HG03575 (cell line): ENCODE data around the gene DCUN1D3.

Experiments
- ATAC-seq: cut with Tn5 transposase; IDR thresholded peaks from one replicate; pipeline ENCODE4 v1.9.1; 2021; ENCODE audit not compliant: unreplicated experiment, insufficient number of reproducible peaks, low FRiP score; ENCODE audit errors: extremely low read depth

The DCUN1D3 gene

DNA sequence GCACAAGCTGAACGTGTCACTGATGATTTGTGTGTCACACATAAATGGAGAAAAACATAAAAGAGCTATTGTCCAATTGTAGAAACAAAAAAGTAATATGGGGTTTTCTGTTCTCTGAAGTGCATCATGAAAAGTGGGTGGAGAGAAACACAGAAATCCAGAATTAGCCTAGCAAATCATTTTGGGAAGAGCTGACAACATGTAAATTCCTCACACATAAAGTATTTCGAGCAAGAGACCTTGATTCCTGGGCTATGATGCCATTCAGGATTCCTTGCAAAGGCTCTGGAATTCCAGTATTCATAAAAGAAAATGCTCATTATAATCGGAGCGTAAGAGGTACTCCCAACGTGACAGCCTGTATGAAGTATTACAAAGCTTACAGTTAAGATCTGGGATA, 1.1 kb downstream of the DCUN1D3 start:
- no peak for ATAC-seq

DNA sequence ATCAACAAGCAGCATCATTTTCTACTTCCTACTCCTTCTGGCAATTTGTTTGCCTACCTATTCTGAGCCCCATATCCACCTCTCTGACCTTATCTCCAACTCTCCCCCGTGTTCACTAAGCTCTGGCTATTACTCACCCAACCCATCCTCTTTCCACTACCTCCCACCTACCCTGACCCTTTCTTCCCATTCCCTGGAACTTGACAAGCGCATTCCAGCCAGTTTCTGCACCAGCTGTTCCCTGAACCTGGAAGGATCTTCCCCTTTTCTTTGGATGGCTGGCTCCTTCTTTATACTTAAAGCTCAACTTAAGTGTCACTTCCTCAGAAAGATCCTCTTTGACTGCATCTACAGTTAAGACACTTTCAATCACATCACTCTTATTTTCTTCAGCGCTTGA, 2.2 kb downstream of the DCUN1D3 start:
- no peak for ATAC-seq

DNA sequence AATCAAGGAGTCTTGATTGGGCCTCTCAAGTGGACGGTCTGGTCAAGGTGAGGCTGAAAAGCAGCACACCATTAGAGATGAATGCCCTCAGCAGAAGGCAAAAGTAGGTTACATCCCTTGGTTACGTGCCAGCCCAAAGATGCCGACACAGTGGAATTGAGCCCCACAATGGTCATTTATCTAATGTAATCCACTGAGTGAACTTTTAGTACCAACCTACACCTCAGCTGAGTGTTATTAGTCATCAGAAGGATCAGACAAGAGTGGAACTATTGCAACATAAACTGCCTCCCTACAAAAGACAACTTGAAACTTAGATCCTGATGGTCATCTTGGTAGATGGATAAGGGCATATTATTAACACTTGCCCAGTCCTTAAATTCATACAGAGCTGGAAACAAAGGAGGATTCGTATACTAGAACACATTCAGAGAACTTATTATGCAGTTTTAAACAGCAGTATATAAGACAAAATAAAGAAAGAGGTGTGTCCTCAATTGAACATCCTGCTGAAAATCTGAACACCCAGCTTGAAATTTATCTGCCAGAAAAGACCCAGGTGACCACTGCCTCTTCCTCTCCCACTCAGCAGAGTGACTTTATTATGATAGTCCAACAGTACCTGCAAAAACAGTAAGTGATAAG, 2.8 kb downstream of the DCUN1D3 start:
- no peak for ATAC-seq

DNA sequence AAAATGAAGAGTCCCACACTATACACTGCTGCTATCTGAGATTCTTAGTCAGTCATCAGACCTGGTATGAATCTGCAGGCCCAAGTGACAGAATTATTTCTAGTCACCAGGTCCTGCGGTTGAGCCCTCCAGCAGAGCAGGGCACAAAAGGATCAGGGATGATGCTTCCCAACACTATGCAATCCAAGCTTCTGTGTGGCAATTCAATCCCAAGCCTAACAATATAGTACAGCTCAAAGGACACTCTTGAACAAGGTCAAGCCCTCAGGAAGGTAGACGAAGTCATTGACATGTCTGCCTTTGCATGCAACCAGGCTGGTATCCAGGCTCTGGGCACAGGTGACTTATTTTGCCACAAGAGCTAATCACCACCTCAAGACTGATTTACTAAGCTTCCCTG, 5.8 kb downstream of the DCUN1D3 start:
- no peak for ATAC-seq

DNA sequence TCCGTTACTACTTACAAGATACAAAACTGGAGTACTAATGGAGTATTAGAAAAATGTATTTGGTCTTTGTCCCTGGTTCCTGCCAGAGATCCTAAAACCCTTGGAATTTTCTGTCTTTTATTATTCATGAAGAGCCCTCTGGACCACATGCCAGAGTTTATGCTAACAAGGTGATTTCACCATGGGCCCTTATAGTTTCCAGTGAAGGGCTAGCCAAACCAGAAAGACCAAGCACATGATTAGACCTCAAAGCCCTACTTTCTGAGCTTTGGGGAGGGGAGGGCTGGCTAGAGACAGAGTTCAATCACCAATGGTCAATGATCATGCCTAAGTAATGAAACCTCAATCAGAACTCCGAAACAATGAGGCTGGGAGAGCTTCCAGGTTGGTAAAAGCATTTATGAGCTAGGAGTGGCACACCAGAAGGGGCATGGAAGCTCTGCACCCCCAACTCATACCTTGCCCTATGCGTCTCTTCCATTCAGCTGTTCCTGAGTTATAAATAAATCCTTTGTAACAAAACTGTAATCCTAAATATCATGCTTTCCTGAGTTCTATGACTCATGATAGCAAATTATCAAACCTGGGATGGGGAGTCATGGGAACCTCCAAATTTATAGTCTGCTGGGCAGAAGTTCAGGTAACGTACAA, 10.4 kb downstream of the DCUN1D3 start:
- no peak for ATAC-seq

DNA sequence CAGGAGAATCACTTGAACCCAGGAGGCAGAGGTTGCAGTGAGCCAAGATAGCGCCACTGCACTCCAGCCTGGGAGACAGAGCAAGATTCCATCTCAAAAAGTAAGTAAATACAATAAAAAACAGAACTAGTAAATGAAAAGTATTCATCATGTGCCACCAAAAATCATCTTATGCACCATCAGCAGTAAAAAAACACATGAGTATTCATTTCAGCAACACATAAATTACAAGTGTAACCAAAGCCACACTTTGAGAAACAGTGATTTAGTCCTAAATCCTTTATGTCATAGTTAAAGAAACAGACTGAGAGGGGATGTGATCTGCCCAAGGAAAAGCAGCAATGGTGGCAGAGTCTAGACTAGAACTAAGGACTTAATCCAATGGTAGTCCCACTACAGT, 13.0 kb downstream of the DCUN1D3 start:
- ATAC-seq: no peak

DNA sequence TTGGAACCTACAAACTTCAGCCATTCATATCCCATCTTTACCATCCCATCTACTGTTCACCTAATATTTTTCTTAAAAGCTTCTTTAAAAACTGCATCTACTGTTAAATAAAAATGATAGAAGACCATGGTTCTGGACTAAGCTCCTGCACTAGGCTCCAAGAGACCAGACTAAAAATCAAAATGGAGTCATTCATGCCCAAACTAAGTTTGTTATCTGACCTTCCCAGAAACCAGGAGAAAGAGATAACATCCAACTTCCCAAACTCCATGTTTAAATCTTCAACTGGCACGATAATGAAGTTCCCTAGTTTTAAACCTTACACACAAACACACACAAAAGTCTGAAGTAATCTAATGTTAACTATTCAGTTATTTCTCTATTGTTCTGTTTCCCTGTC, 13.8 kb downstream of the DCUN1D3 start:
- no peak for ATAC-seq

DNA sequence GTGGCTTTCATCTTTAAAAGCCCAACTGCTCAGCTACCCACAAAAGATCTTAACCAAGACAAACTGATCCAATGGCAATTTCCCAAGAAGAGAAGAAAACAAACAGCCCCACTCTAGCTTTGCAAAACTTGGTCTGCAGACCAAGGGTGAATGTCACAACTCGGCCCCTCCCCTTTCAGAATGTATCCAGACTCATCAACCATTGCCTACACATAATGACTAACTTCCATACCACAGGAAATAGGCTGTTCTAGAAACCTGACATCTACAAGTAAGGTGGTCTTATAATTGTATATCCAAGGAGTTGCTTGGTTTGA, 16.0 kb downstream of the DCUN1D3 start:
- no peak for ATAC-seq

DNA sequence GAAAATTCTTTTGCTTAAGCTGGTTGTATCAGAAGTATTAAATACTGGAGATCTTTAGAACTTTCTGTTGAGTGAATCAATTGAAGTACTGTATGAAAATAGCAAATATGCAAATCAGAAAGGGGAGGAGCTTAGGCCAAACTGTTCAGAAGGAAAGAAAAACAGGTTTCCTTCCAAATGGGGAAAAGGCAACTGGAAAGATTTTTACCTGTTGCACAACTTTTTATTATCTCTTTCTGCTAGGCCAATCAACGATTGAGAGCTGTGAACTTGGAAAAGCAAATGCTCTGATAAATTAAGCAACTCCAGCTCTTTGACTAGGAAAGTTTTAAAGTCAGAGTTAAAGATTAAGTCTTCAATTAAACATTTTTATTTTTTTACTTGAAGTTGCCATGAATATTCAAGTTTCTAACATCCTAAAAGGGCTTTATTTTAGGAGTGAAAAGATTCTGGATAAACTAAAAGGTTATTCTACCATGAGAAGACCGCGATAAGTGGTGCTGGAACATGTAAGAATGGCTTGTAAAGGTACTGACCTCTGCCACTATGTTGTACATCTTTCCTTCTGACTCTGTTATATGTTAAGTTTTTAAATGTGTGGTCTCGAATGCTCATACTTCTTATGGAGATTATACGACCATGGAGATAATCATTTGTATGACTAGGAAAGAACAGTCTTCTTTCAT, 16.5 kb downstream of the DCUN1D3 start:
- ATAC-seq: no peak

DNA sequence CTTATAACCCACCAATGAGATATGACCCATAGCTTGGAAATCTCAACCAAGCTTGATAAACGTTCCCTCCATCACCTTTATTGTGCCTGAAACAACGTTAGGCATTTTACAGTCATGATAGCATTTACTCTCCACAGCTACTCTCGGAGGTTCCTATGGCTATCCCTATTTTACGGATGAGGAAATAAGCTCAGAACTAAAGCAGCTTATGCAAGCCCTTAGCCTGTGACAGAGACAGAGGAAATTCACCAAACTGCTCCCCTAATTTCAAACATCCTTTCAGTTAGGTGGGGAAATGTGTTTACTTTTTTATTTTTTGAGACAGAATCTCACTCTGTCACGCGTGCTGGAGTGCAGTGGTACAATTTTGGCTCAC, 18.7 kb downstream of the DCUN1D3 start:
- ATAC-seq: no peak

DNA sequence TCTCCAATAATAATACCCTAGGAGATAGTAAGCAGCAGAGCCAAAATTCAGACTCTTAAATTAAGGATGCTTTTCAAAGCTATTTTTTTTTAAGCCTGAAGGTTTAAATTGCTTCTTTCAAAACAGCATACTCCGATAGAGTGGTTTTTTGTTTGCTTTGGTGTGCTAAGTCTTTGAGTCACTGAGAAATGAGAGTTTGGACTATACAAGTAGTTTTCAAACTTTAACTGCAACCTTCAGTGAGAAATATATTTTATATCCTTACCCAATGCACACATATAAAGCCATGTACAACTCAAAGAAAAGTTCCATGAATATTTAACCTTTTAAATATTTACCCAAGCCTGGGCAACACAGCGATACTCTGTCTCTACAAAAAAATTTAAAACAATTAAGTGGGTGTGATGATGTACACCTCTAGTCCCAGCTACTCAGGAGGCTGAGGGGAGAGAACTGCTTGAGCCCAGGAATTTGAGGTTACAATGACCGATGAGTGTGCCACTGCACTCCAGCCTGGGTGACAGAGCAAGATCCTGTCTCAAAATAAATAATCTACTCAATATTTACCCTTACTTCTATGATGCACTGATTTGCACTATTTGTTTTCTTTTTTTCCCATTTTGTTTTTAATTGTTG, 19.2 kb downstream of the DCUN1D3 start:
- no peak for ATAC-seq

DNA sequence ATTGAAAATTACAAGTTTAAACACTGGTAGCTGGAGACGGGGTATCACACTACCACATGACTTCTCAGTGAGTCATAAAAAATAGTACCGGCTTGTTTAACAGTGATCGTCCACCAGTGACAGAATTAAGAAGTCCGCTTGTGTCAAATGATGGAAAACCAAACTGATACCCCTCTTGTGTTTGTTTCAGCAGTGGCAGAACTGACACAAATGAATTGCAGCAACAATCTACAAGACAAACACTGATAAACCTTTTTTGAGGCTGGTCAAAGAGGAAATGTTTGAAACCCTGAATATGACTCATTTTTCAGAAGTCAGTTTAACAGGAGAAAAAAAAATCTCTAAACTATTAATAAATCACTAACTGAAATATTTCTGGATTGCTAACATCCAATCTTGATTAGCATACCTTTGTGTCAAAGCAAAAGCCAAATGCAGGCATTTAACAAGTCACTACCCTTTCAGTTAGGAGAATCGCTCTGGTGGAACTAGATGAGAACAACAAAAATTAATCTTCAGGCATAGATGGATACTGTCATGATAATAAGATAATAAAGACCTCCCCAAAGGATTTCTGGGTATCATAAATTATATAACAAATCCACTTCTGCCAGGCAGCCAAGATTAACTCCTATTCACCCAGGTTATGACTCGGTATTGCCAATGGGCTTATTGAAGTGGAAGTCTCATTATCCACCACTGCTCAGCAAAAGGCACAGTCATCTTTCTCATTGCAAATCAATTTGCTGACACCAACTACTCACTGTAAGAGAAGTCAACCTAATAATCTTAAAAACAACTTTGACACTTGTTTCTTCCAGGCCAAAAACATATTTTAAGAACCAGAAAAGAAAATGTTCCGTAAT, 20.8 kb downstream of the DCUN1D3 start:
- ATAC-seq: no peak

DNA sequence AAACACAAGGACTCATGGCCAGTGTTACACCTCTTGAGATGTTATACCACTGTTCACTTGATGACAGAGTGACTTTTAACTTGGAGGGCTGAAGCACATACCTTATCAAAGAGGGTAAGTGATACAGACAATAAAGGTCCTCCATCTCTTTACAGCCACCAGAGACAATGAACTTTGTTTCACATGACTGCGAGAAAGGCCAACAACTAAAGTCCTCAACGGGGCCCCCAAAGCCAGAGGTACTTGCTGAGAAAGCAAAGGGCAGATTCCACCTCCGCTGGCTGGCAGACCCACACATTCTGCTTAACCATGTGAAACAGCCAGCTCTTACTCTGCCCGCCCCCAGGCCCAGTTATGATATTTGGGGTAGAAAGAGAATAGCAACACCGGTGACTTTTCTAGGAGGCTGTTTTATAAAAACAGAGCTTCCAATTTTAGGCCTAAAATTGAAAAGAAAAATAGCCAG, 21.4 kb downstream of the DCUN1D3 start:
- no peak for ATAC-seq

DNA sequence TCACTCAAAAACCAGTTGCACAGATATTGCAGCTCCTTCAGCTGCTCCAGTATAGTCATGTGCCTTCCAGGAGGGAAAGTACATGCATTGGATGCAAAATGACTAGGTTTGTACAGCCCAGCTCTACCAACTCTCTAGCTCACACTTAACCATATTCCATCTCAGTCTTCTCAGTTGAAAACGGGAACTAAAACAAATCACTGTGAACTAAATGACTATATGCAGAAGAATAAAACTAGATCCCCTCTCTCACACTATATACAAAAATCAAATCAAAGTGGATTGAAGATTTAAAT, 24.9 kb downstream of the DCUN1D3 start:
- no peak for ATAC-seq

DNA sequence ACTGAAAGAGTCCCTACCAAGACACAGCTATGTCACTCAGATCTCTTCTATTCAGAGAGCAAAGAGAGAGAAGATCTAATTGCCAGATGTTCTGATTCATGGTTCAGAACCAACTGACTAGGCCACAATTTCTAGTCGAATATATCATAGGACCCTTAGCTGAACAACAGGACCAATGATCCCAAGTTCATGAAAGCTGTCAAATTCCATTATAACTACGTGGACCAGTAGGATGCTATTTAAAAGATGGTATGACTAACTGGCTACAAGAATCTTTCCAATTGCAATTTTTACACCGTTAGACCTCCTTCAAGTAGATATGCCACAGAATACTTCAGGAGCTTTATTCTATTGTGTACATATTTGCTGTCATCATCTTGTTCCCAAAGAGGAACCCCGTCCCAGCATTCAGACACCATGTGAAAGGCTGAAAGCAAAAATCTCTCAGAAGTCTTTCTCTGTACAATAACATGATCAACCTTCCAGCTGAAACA, 26.0 kb downstream of the DCUN1D3 start:
- no peak for ATAC-seq

DNA sequence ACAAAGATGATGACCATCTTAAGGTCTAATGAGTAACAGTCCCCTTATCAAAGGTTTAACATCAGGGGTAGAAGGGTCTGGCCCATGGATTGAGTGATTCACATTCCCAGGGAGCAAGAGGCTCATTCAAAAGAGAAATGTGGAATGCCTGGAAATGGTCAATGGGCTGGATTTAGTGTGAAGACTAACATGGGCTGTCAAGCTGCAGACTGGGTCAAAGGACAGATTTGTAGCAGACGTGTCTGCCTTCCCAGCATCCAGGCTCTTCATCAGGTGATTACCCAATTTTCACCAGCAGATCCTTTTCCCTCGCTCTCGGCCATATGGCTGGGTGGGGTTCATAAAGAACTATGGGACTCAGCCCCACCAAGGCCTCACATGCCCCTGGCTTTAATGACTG, 26.8 kb downstream of the DCUN1D3 start:
- ATAC-seq: no peak

DNA sequence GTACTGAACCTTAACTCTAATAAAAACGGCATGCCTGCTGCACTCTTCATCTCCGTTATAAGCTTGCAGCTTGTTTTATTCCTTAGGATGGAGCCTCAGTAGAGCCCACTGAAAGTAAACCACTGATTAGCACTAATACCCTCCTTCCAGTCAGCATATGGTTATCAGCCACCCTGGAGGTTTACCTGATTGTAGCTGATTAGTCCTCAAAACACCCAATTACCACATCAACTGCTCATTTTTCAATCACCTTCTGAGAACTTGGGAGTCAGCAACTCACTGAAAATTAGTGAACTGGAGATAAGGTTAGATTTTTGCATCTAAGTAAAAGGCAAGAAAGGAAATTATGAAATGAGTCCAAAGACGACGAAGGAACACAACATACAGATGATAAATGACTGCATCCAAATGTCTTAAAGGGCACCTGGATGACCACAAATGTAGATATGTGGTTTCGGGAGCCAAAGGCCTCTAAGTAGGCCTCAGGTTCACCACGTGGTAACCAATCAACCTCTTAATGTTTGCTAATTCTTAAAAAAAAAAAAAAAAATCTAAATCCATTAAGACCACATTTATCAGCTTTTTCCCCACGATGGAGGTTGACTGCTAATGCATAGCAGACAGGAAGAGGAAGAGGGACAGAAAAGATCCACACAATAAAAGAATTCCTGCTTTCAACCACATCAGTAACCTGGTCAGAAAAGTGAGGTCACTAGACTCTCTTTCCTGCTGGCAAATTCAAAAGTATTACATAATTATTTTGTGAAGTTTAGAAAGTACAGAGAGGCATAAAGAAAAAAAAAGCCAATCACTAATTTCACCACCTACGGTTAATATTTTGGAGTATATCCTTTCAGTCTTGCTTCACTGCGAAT, 28.0 kb downstream of the DCUN1D3 start:
- no peak for ATAC-seq

DNA sequence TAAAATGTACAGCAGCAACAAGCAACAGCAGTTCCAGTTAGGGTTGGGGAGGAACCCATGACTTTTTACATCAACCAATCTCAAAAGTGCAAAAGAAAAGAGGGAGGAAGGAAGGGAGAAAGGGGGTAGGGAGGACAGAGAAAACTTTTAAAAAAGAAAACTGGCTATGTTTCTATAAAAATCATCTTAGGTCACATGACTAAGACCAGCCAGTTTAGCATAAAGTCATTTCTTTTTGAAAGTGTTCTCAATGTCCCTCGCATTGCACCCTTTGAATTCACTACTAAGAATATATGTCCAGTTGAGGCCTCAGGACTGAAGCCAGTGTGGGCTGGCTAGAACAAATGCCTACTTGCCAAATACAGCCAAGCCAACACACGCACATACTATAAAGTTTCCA, 28.9 kb downstream of the DCUN1D3 start:
- ATAC-seq: no peak
